ENCODE results near the gene ASF1A. TPM values are rescaled to one million over a fixed set of nuclear protein-coding genes. Genes with fewer than 3 reads are reported as not detected.

ASF1A gene
- total and polyA plus RNA-seq, 9 of the 15 experiments (the other 6 are each of a cell fraction or from before 2014, with no cell fraction given), result 31.5 to 45.3 (median 34.8) TPM

GRCh38 chr6:118899948-118900347 lies 6.0 kb downstream of the ASF1A start:
- no peaks in the 10 kb centered on the region for H4K20me1 ChIP-seq (replicated peaks; ENCODE audit: control insufficient read depth, insufficient read depth, low read length)
- H3K36me3 ChIP-seq (ENCODE audit: control insufficient read depth, insufficient read depth, low read length), result peaks cover 71% of the 10 kb centered on the region
- no peak for FAIRE-seq
- TF ChIP-seq ID3 (CRISPR knock-in tag; IDR thresholded peaks at IDR 0.05) (no peak), ID3 (tag; IDR thresholded peaks at IDR 0.05) (no peak), ZNF232 (CRISPR knock-in tag; IDR thresholded peaks at IDR 0.05) (no peak), ZNF79 (CRISPR knock-in tag; IDR thresholded peaks at IDR 0.05; ENCODE audit: low read depth) (no peak), NCOA4 (IDR thresholded peaks at IDR 0.05; ENCODE audit: partially characterized antibody) (no peak), ZNF696 (CRISPR knock-in tag; conservative IDR thresholded peaks at IDR 0.05) (no peak), U2AF1 (optimal IDR thresholded peaks at IDR 0.05; ENCODE audit: low read depth, low read length) (no peak), CCNT2 (IDR thresholded peaks at IDR 0.05; ENCODE audit: borderline replicate concordance, extremely low read depth, insufficient read length, low read depth, low read length) (no peak), HCFC1 (IDR thresholded peaks at IDR 0.05; ENCODE audit: low read depth, low read length) (no peak), ZBTB7A (IDR thresholded peaks at IDR 0.05; ENCODE audit: borderline replicate concordance, control insufficient read depth, low read depth, low read length) (no peak), RBM14 (IDR thresholded peaks at IDR 0.05; ENCODE audit: borderline replicate concordance, insufficient read depth, low read depth, low read length) (no peak), KDM5B (IDR thresholded peaks at IDR 0.05; ENCODE audit: insufficient replicate concordance, low read depth, low read length) (no peak)
- in situ Hi-C loops (cut with MboI) (no loop called here), intact Hi-C loops (cut with micrococcal nuclease) (loop anchor here (10.0 kb wide), 1 partner anchor 245 kb away; the partner anchor contains the start of gene CEP85L)
- H3K79me2 ChIP-seq (ENCODE audit: control insufficient read depth, insufficient read depth, low read length), result peaks cover 90% of the 10 kb centered on the region
- CTCF ChIA-PET (ENCODE audit: low intra/inter-chr PET ratio), result no interaction called here
- no TSS peak for BruUV-seq (replicated peaks)
- H3K9me3 ChIP-seq (replicated peaks; ENCODE audit: control insufficient read depth, insufficient read depth, low read depth, low read length), result no peaks in the 10 kb centered on the region
- H3K4me1 ChIP-seq (replicated peaks in 1 of 2; ENCODE audit: control insufficient read depth in 2 of 2, insufficient read depth in 2 of 2, low read length in 2 of 2), result peaks cover 10 to 28% of the 10 kb centered on the region in 2 experiments
- POLR2A ChIA-PET, result no interaction called here
- DNase-seq (ENCODE audit: extremely low read depth in 1 of 4, low spot score in 3 of 4), result no peak
- ATAC-seq, result no peak
- no peaks in the 10 kb centered on the region for H3K9me1 ChIP-seq (ENCODE audit: control insufficient read depth, insufficient read depth, low read length)
- no peak overlapping the region for H3K9ac ChIP-seq (ENCODE audit: insufficient read depth in 1 of 2, low read depth in 2 of 2, low read length in 2 of 2)
- H3K4me2 ChIP-seq (ENCODE audit: insufficient read depth, low read length), result no peak overlapping the region
- H3K27me3 ChIP-seq (ENCODE audit: control insufficient read depth in 2 of 2, insufficient read depth in 2 of 2, low read length in 2 of 2), result no peaks in the 10 kb centered on the region
- no peak overlapping the region for H2AFZ ChIP-seq (ENCODE audit: low read depth, low read length)
- 80% methylated on average over 6 of the region's 6 CpGs for WGBS (ENCODE audit: insufficient coverage, low coverage, missing lambda C conversion rate)
- H3K27ac ChIP-seq (ENCODE audit: extremely low read depth, low read depth, low read length), result no peak overlapping the region
- H3K4me3 ChIP-seq, result no peak overlapping the region
